EH (cell line): Measurements from ENCODE around the gene PAGE5.

Experiments
- DNase-seq: peaks from one replicate; pipeline ENCODE4 v3.0.0-alpha.2; 2015; ENCODE audit warnings: low read depth

The PAGE5 gene

GRCh38 chrX:55220119-55220794, at the start of gene PAGE5:
PAGE5 (plus strand) TSS chrX:55220346; CDS start chrX:55221383, 1,037 bp downstream.
- no peak for DNase-seq

GRCh38 chrX:55187281-55187680, 32.9 kb upstream of the PAGE5 start:
- no peak for DNase-seq

- DNase-seq, result no peak
Observed at GRCh38 chrX:55196688-55197087, 23.5 kb upstream of the PAGE5 start.

- no peak for DNase-seq
Observed at GRCh38 chrX:55201930-55202579, 18.1 kb upstream of the PAGE5 start.

GRCh38 chrX:55206162-55206941, 13.8 kb upstream of the PAGE5 start:
- no peak for DNase-seq

- no peak for DNase-seq
Observed at GRCh38 chrX:55210931-55211677, 9.0 kb upstream of the PAGE5 start.

- no peak for DNase-seq
Observed at GRCh38 chrX:55213381-55213780, 6.8 kb upstream of the PAGE5 start.

GRCh38 chrX:55240788-55241340, 20.7 kb downstream of the PAGE5 start:
- no peak for DNase-seq

GRCh38 chrX:55253528-55253927, 33.4 kb downstream of the PAGE5 start:
- DNase-seq, result no peak

- DNase-seq, result no peak
Observed at GRCh38 chrX:55260806-55261205, 40.7 kb downstream of the PAGE5 start.

GRCh38 chrX:55264816-55265215, 44.7 kb downstream of the PAGE5 start, which contains the start of gene PAGE3:
PAGE3 (minus strand) TSS chrX:55264916; CDS start chrX:55263903, 1,013 bp downstream.
- DNase-seq, result no peak
